GM18867 (cell line): ENCODE measurements around the gene TRMU.

Source experiments
- ATAC-seq: cut with Tn5 transposase; IDR thresholded peaks from one replicate; pipeline ENCODE4 v1.9.1; 2021; ENCODE audit warnings: mild to moderate bottlenecking, moderate library complexity; ENCODE audit not compliant: unreplicated experiment

Gene TRMU

GRCh38 chr22:46335201-46336118, at the start of gene TRMU:
TRMU (plus strand) TSS chr22:46335714; CDS start chr22:46335765, 51 bp downstream.
- ATAC-seq: peak; percentile 88

GRCh38 chr22:46286006-46286405, 49.5 kb upstream of the TRMU start:
- no peak for ATAC-seq

- no peak for ATAC-seq
Observed at GRCh38 chr22:46286941-46287872, 48.3 kb upstream of the TRMU start.

GRCh38 chr22:46287873-46288751, 47.4 kb upstream of the TRMU start:
- ATAC-seq: peak; percentile 65

- ATAC-seq: no peak
Observed at GRCh38 chr22:46288846-46289243, 46.7 kb upstream of the TRMU start.

GRCh38 chr22:46289244-46289891, 46.1 kb upstream of the TRMU start:
- ATAC-seq: no peak

- no peak for ATAC-seq
Observed at GRCh38 chr22:46290121-46290842, 45.2 kb upstream of the TRMU start.

- no peak for ATAC-seq
Observed at GRCh38 chr22:46290843-46291785, 44.4 kb upstream of the TRMU start.

- ATAC-seq: no peak
Observed at GRCh38 chr22:46292173-46292572, 43.3 kb upstream of the TRMU start.

- no peak for ATAC-seq
Observed at GRCh38 chr22:46292732-46293131, 42.8 kb upstream of the TRMU start.

- no peak for ATAC-seq
Observed at GRCh38 chr22:46293577-46294260, 41.8 kb upstream of the TRMU start.

GRCh38 chr22:46294784-46295183, 40.7 kb upstream of the TRMU start:
- no peak for ATAC-seq

- ATAC-seq: no peak
Observed at GRCh38 chr22:46295277-46295971, 40.1 kb upstream of the TRMU start.

- peak; percentile 91 for ATAC-seq
Observed at GRCh38 chr22:46296257-46297150, 39.0 kb upstream of the TRMU start, which contains the start of gene GTSE1. GTSE1 (plus strand) TSS chr22:46296870; CDS start chr22:46297401, 531 bp downstream.

- peak; percentile 12 for ATAC-seq
Observed at GRCh38 chr22:46297151-46297812, 38.2 kb upstream of the TRMU start.
